ENCODE measurements around the gene RALGAPB. TPM values are rescaled to one million over a fixed set of nuclear protein-coding genes. Genes with fewer than 3 reads are reported as not detected.

RALGAPB gene
- total RNA-seq, 1 experiment from 2014 or later = 20.0 TPM

DNA sequence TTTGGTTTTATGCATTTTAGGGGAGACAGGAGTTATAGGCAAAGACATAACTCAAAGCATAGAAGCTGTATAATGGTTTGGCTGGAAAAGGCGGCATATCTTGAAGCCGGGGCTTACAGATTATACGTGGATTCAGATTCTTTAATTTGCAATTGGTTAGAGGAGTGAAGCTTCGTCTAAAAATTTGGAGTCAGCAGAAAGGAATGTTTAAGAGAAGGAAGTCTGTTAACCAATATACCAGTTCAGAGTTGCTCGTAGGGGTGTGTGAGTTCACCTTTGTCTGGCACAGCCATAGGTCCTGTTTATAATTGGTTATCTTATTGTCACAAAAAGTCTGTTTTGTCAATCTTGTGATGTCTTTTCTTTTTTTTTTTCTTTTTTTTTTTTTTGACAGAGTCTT, 137.9 kb downstream of the RALGAPB start:
- DNase-seq (ENCODE audit: low spot score) = peak; percentile 54

DNA sequence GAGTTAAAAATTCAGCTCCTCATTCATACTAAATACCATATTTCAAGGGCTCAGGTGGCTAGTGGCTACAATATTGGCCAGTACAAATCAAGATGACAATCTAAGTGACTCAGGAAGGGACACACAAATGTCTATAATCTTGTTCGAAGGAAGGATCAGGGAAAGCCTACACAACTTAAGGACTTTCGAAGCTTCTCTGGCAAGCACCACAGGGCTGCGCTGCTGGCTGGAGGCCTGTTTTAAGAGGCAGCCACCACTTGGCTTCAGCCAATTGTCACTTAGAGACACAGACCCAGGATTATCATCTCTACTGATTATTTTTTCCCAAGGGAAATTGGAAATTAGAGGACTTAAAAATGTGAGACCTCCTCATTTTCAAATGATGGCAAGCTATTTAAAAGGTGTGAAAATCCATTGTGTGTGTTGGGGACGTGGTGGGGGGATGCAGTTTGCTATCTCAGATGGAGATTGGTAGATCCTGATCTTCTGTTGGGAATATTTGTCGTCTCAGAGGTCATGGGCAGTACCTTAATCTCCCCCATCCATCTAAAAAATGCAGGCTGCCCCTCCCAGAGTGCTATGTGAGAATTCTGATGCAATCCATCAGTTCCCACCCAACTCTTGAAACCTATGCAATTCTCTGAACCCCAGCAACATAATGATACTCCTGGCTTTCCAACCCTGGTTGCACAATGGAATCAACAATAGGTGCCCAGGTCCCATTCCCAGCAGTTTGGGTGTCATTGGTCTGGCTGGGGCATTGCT, 140.3 kb downstream of the RALGAPB start:
- DNase-seq (ENCODE audit: low spot score) = no peak

DNA sequence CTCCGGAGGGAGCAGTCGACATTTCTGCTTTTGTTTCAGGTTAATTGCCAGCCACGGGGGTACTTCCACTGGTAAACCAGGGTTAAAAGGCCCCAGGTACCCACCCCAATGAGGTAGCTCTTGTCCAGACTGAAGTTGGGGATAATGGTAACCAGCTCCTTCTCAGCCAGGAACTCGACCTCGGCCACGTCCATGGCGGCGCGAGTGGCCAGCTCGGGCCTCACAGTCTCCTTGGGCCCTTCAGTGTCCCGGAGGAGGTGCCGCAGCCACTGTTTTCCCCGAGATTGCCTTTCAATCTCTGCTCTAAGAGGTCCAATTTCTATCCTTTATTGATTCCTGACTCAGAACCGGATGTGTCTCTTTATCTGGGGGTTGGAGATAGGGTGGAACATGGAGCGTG, 142.6 kb downstream of the RALGAPB start:
- DNase-seq (ENCODE audit: low spot score) = no peak

DNA sequence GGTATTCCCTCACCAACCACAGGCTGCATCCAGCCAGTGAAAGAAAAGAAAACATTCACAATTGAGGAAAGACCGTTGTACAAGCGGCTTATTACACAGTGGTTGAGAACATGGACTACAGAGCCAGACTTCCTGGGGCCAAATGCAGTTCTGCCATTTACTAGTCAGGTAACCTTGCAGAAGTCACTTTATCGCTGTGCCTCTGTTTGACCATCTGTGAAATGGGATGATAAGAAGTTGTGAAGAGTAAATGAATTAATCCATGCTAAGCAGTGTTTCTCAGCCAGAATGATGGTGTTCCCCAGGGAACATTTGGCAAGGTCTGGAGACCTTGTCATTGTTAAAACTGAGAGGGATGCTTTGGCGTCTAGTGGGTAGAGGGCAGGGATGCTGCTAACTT, 143.8 kb downstream of the RALGAPB start:
- no peak for DNase-seq (ENCODE audit: low spot score)

DNA sequence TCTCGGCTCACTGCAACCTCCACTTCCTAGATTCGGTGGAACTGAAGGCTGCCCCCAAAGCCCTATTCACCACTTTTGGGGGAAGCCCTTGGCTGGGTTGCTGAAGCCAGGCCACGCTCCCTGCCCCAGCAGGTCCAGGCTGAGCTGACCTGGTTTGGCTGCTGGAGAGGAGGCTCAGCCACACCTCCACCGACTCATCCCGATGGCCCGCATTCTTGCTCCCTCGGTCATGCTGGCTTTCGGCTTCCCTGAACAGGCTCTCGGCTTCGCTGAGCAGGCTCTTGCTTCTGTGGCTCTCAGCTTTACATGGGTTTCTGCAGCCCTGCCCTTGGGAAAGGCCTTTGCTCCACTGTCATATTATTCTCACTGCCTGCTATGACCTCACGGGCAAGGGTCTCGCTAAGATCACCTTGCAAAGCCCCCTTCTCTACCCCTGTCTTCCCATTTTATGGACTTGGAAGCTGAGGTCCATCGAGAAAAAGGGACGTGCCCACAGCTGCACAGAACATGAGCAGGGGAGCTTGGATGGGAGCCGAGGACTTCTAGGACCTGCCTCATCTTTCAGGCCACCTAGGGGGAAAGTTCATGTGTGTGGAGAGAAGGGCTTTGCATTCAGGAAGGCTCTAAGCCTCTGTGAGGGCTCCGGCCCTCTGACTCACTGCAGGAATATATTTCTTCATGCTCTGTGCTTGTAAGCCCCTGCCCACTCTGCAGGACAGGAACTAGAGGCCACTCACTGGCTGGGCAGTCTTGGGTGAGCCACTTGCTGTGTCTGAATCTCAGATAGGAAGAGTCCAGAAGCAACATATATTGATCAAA, 144.6 kb downstream of the RALGAPB start:
- DNase-seq (ENCODE audit: low spot score) = peak; percentile 59

DNA sequence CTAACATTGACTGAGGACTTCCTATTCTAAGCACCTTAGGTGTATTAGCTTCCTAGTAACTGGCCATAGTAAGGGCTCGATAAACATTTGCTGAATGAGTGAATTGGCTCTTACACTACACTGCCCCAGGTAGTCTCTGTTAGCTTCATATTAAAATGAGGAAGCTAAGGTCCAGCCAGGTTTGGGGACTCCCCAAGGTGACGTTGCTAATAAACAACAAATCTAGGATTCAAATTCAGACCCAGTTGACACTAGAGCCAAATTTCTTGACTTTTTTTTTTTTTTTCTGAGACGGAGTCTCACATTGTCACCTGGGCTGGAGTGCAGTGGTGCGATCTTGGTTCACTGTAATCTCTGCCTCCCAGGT, 145.2 kb downstream of the RALGAPB start:
- no peak for DNase-seq (ENCODE audit: low spot score)

DNA sequence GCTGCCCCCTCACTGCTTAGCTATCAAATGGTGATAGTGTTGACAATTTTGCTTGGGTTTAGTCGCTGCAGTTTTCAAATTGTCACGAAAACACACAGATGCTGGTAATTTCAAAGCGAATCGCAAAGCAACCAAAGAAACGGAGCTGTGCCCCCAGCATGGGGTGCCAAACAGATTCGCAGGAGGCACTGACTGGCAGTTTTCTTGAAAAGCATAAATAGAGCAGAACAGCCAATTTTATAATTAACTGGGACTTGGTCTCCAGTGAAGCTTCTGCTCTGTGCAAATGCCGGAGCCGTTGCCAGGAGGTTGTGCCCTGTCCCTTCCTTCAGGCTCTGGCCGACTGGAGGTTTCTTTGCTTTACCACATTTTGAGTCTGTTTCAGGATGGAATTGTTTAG, 147.8 kb downstream of the RALGAPB start:
- no peak for DNase-seq (ENCODE audit: low spot score)

DNA sequence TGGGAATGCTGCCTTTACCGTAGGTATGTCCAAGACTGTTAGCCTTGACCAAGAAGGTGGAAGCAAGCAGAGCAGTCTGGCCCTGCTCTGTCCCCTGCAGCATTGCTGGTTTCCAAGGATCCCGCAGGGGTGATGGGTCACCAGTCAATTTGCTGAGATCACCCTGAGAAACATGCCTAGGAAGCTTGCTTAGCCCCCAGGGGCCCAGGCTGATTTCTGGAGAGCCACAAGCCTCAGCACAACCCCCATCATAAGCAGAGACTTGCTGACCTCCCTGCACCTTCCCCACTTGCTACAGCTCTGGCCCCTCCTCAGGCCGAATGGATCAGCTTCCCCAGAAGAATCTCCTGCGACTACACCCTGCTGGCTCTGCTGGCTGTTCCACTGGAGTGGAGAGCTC, 150.4 kb downstream of the RALGAPB start:
- no peak for DNase-seq (ENCODE audit: low spot score)

DNA sequence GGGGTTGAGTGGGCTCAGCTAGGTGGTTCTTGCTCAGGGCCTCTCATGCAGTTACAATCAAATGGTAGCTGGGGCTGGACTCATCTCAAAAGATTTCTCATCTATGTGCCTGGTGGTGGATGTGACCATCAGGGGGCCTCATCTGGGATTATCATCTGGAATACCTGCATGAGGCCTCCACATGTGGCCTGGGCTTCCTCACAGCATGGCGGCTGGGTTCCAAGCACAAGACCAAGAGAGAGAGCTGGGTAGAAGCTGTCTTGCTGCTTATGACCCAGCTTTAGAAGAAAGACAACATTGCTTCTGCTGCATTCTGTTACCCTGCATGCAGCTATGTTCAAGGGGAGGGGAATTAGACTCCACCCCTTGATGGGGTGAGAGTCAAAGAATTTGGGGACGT, 151.4 kb downstream of the RALGAPB start:
- no peak for DNase-seq (ENCODE audit: low spot score)

DNA sequence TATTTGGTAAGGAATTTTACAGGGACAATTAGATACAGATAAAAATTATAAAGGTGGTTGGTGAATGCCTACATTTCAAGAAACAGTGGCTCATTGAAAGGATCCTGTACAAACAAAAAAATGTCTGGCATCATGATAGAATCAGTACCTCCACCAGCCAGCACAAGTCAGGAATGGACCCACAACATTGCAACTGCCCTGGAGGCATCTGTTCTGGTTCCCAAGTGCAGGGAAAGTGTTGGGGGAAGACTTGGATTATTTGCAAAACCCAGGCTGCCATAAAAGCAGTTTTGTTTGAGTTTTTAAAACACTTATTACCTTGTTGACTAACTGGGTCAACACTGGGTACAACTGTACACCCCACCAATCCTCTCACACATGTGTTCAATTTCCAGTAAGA, 153.3 kb downstream of the RALGAPB start:
- no peak for DNase-seq (ENCODE audit: low spot score)

DNA sequence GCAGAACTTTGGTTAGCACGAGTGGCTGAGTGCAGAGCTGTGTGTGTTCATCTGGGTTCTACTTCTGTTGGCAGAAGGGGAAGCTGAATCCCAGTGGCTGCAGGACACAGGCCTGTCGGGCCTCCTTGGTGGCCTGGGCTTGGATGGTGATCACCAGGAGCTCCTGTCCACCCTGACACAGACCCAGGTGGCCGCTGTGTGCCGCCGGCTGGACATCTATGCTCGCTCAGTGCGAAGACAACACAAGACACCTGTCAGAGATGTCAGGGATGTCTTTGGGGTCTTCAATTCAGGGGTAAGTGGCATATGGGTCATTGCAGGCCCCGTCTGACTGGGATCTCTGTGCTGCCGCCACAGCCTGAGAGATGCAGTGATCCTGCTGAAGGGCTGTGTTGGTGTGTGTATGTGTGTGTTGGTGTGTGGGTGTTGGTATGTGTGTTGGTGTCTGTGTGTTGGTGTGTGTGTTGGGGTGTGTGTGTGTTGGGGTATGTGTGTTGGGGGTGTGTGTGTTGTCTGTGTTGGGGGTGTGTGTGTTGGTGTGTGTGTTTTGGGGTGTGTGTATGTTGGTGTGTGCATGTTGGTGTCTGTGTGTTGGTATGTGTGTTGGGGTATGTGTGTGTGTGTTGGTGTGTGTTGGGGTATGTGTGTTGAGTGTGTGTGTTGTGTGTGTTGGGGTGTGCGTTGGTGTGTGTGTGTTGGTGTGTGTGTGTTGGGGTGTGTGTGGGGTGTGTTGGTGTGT, 154.4 kb downstream of the RALGAPB start:
- no peak for DNase-seq (ENCODE audit: low spot score)

Other genes starting within 250 kb of the RALGAPB start
- gene KIAA1755, start 212.1 kb upstream of the RALGAPB start, total RNA-seq (2014; rRNA removed; shearing (Covaris generic)) = 0.57 and 0.69 TPM in 2 replicates
- not detected in 2 replicates for gene BPI, start 168.7 kb upstream of the RALGAPB start, total RNA-seq (2014; rRNA removed; shearing (Covaris generic))
- gene LBP, start 126.4 kb upstream of the RALGAPB start, total RNA-seq (2014; rRNA removed; shearing (Covaris generic)) = 0.55 TPM in 1 of 2 replicates, not detected in the other
- 8.5 and 10.1 TPM in 2 replicates for gene SNHG17, start 37.5 kb upstream of the RALGAPB start, total RNA-seq (2014; rRNA removed; shearing (Covaris generic))
- not detected in 2 replicates for gene ADIG, start 108.4 kb downstream of the RALGAPB start, total RNA-seq (2014; rRNA removed; shearing (Covaris generic))
- not detected in 2 replicates for gene ARHGAP40, start 129.0 kb downstream of the RALGAPB start, total RNA-seq (2014; rRNA removed; shearing (Covaris generic))

Measured in A172 (cell line).